OCI-LY1 (cell line): ENCODE results near the gene PIF1.

Experiments used
- CTCF ChIP-seq: fragments of 200-600 bp; sonication (generic), shearing (Covaris generic); IDR thresholded peaks from 2 replicates; pipeline ENCODE4 v1.5.1; 2017; ENCODE audit warnings: mild to moderate bottlenecking, antibody characterized with exemption, low read length, moderate library complexity, mixed read lengths
- EZH2 ChIP-seq: fragments of 200-600 bp; sonication (generic), shearing (Covaris generic); IDR thresholded peaks from 2 replicates; pipeline ENCODE4 v1.8.0; 2017; ENCODE audit warnings: borderline replicate concordance, mixed run types, mild to moderate bottlenecking, antibody characterized with exemption, low read length, moderate library complexity, mixed read lengths

DNA sequence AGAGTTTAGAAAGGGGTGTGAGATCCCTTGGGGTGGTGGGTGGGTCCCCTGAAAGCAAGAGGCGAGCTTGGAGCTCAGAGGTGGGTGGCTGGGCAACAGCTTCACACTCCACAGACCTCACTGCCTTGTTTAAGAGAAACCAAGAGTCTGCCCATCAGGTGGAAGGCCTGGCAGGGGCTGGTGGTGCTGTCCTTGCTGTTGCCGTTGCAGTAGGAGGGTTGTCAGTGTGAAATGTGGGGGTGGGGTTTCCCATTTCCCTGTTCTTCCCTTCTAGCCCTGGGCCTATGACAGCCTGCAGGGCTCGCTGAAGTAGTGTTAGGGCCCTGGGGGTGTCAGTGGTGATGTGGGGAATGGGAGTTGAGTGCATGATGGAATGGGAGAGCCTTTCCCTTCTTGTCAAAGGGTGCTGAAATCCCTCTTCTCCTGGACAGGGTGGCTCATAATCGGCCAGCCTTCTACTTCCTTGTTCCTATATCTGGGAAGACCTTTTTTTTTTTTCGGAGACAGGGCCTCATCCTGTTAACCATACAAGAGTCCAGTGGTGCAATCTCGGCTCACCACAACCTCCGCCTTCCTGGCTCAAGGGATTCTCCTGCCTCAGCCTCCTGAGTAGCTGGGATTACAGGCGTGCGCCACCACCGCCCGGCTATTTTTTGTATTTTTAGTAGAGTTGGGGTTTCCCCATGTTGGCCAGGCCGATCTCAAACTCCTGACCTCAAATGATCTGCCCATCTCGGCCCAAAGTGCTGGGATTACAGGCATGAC, 20.6 kb upstream of the PIF1 start:
- TF ChIP-seq EZH2 (no peak), CTCF (no peak)
